Esophagus mucosa (tissue), 1 donor: ENCODE data around the gene NEXN. TPM values are rescaled to one million over a fixed set of nuclear protein-coding genes. Genes with fewer than 3 reads are reported as not detected.
"Not testable (repeated sequence)": the region's sequence is repeated elsewhere in the genome, so short reads cannot be mapped to it uniquely, and the experiment has no call there.

Source experiments
- ATAC-seq: fragments of 200-7000 bp; cut with Tn5 transposase; one replicate; pipeline ENCODE4 v1.9.1; 2020
- total RNA-seq: library from RNA; stranded (reverse); gene quantifications from one replicate; pipeline ENCODE4 v1.2.4, GENCODE V29; 2023
- donor health status: DM: yes; HTN: yes; CAD: no.

The NEXN gene
- total RNA-seq, 1 donor from 2014 or later: 0.52 TPM

GRCh38 chr1:77906019-77906545 lies 17.7 kb downstream of the NEXN start:
- ATAC-seq: no peak

- ATAC-seq: no peak
Observed at GRCh38 chr1:77906624-77907023, 18.2 kb downstream of the NEXN start.

GRCh38 chr1:77910116-77910515 lies 21.7 kb downstream of the NEXN start:
- no peak for ATAC-seq

- not testable (repeated sequence) for ATAC-seq
Observed at GRCh38 chr1:77918918-77919317, 30.5 kb downstream of the NEXN start.

- no peak for ATAC-seq
Observed at GRCh38 chr1:77925518-77925917, 37.1 kb downstream of the NEXN start.

- ATAC-seq: no peak
Observed at GRCh38 chr1:77925956-77926355, 37.5 kb downstream of the NEXN start.

GRCh38 chr1:77926561-77927357 lies 38.3 kb downstream of the NEXN start:
- ATAC-seq: no peak

- no peak for ATAC-seq
Observed at GRCh38 chr1:77927414-77927813, 39.0 kb downstream of the NEXN start.

- no peak for ATAC-seq
Observed at GRCh38 chr1:77929806-77930205, 41.4 kb downstream of the NEXN start.

GRCh38 chr1:77938651-77939050 lies 50.2 kb downstream of the NEXN start:
- no peak for ATAC-seq

- ATAC-seq: no peak
Observed at GRCh38 chr1:77940921-77941570, 52.6 kb downstream of the NEXN start.

- no peak for ATAC-seq
Observed at GRCh38 chr1:77942400-77943140, 54.1 kb downstream of the NEXN start.

- no peak for ATAC-seq
Observed at GRCh38 chr1:77945345-77945744, 56.9 kb downstream of the NEXN start.

GRCh38 chr1:77948841-77949424 lies 60.5 kb downstream of the NEXN start:
- ATAC-seq: no peak

- ATAC-seq: no peak
Observed at GRCh38 chr1:77950873-77951272, 62.4 kb downstream of the NEXN start.

- no peak for ATAC-seq
Observed at GRCh38 chr1:77951328-77951727, 62.9 kb downstream of the NEXN start.

- ATAC-seq: no peak
Observed at GRCh38 chr1:77953907-77954306, 65.5 kb downstream of the NEXN start.

GRCh38 chr1:77954521-77954920 lies 66.1 kb downstream of the NEXN start:
- no peak for ATAC-seq

GRCh38 chr1:77955709-77956108 lies 67.3 kb downstream of the NEXN start:
- no peak for ATAC-seq

GRCh38 chr1:77956464-77956863 lies 68.0 kb downstream of the NEXN start:
- no peak for ATAC-seq

- ATAC-seq: no peak
Observed at GRCh38 chr1:77958391-77958790, 70.0 kb downstream of the NEXN start.

GRCh38 chr1:77958850-77959249 lies 70.4 kb downstream of the NEXN start:
- no peak for ATAC-seq

- ATAC-seq: no peak
Observed at GRCh38 chr1:77961392-77961791, 73.0 kb downstream of the NEXN start.
